GM19328 (cell line): ENCODE results near the gene SP5.
"Not testable (repeated sequence)": the region's sequence is repeated elsewhere in the genome, so short reads cannot be mapped to it uniquely, and the experiment has no call there.

Experiments used
- ATAC-seq: cut with Tn5 transposase; IDR thresholded peaks from one replicate; pipeline ENCODE4 v1.9.1; 2021; ENCODE audit warnings: mild to moderate bottlenecking, moderate library complexity; ENCODE audit not compliant: unreplicated experiment

Gene SP5

DNA sequence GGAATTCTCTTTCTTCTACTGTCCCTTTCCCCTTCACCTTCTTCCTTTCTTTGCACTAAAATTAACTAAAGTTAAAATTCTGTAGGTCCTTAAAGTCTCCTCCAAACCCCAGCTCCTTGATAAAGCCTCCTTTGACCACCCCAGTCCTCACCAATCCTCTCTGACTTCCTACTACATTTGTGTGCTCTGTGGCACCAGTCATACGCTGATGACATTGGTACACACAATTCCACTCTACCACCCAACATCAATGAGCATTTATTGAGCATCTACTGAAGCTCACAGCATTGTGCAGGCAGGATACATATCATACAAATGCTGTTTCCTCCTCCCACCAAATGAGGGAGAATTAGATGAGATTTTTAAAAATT, 4.5 kb upstream of the SP5 start:
- no peak for ATAC-seq

DNA sequence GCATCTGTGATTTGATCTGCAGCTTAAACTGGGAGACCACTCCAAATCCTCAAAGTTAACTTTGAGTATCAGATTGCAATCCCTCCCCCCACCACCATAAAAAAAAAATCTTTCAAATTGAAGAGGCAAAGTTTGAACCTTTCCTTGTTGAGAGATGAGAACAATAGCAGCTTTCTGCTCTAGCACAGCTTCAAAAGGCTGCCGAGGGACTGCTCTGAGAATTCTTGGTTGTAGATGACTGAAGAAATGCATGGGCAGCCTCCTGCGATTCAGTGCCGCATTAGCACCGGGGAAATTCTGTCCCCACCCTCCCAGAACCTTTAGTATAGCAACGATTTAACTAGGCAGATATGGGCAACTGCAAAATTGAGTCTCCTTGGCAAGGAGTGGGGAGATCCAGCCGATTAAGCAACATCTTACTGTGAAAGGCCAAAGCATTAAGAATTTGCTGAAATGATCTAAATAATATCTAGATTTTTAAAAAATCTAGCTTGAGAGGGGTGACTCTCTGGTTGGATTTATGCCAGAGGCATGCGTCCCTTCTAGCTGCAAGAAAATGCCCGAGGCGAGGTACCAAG, 3.9 kb upstream of the SP5 start:
- no peak for ATAC-seq

DNA sequence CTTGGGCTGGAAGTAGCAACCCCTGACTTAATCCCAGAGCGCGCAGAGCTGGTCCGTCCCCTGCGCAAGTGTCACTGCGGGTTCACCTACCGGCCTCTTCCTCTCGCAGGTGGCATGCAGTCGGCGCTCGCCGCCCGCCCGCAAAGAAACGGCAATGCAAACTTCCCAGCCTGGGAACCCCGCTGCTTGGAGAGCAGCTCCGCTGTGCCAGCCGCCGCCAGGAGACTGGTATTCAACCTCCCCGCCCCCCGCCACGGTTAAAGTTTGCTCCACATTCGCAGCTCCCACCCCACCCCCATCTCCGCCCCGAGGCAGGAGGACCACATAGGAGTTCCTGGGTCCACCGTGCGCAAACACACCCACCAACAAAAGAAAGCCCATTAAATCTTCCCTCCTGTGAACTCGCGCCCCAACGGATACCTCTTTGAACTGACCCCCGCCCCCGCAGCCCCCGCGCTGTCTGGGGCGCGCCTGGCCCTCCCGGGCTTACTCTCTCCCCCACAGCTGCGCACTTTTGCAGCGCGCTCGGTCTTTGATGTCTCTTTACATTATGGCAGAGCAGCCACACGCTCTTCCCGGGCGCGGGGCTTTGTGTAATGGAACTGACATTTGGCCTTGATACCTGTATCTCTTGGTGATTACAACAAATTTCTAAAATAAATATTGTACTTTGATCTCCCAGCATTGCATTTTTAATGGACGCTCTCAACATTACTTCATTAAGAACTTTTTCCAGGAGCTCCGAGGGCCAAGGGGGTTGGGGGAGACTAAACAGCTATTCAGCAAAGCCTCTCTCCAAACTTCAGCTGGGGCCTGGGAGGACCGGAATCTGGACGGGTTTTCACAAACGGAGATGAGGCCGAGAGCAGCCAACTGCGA, 3.1 kb upstream of the SP5 start:
- no peak for ATAC-seq

DNA sequence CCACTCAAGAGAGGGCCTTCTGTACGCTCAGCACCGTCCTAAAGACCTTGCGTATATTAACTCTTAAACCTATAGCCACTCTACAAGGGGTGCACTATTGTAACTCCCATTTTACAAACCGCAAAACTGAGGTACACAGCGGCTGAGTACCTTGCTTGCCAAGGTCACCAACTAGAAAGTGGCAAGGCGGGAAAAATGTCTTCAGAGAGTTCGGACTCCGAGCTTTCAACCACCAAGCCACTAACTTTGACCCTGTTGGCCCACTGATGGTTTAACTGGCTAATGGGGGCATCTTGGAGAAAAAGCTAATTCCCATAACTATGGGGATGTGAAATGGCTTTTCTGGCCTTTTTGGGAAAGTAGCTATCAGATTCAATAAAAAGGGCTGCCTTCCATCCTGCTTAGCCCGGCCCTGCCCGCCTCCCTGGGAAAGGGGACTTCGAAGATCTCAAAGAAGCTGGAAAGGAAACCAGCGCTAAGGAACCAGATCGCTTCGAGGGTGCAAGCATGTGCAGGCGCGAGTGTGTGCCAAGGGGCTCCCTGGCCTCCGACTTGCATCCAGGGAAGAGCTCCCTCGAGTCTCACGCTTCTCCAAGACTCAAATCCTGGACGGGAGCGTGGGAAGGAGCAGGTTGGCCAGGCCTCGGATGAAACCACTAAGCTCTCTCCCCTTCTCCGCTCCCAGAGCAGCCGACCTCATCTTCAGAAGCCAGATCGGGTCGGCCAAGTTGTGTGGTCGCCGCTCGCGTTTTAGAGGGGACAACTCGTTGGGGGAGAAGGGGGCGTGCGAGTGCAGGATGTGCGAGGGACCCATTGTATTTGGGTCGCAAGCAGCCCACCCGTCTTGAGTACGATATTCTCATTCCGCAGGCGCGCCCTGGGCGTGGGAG, 2.2 kb upstream of the SP5 start:
- no peak for ATAC-seq

DNA sequence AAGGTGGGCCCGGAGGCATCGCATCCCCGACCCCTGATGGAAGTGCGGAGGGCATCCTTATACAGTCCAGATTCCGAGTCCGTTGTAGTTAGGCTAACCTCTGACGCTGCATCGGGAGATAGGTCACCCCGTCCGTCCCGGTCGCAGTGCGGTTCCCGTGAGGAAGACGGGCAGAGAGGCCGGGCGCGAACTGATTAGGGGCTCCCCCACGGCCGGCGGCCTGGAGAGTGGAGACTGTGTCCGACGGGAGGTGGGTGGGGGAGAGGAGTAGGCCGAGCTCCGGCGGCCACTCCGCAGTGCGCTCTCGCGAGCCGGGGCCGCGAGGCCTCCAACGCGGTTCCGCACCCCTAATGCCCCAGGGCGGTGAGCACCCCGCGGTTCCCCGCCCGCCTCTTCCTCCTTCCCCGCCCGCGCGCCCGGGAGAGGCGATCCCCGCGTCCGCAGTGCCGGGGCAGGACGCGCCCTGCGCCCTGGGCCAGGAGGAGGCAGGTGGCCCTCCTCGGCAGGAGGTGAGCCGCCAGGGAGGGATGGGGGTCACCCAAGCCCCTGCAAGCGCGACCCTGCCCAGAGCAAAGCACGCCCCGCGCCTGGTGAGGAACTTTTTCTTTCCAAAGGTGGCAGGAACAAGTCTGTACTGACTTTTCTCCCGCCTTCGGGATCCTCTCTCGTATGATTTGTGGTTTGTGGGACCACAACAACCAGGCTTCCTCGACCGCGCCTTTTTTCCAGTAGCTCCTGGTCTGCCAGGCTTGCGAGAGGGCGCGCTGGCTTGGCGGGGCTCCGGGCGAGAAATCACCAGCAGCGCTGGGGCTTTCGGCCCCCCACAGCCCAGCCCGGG, 1.4 kb upstream of the SP5 start:
- ATAC-seq: no peak

DNA sequence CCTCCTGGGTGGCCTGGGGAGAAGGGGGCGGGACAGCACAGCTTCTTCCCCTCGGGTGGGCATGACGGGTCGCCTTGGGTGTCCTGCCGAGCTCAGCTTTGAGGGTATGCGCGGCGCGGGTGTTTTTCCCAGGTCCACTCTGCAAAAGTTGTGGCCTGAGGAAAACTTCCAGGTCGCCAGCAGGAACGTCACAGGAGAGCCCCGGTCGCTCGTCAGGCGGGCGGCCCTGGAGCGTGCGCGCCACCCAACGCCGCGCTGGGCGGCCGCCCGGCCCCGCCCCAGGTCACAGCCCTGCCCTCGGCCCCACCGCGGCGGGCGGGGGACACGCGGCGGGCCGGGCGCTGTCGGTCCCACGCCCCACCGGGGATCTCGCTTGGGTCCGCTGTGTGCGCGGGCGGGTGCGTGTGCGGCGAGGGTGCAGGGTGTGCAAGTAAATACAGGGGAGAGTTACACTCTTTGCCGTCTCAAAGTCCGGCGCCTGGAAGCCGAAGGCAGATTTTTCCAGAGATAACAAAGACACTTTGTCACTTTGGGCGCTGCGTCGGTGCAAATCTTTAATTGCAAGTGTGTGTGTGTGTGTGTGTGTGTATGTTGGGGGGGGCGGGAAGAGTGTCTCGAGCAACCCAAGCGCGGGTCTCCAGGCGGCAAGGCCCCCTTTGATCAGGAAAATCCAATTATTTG, 616 bp upstream of the SP5 start:
- no peak for ATAC-seq

DNA sequence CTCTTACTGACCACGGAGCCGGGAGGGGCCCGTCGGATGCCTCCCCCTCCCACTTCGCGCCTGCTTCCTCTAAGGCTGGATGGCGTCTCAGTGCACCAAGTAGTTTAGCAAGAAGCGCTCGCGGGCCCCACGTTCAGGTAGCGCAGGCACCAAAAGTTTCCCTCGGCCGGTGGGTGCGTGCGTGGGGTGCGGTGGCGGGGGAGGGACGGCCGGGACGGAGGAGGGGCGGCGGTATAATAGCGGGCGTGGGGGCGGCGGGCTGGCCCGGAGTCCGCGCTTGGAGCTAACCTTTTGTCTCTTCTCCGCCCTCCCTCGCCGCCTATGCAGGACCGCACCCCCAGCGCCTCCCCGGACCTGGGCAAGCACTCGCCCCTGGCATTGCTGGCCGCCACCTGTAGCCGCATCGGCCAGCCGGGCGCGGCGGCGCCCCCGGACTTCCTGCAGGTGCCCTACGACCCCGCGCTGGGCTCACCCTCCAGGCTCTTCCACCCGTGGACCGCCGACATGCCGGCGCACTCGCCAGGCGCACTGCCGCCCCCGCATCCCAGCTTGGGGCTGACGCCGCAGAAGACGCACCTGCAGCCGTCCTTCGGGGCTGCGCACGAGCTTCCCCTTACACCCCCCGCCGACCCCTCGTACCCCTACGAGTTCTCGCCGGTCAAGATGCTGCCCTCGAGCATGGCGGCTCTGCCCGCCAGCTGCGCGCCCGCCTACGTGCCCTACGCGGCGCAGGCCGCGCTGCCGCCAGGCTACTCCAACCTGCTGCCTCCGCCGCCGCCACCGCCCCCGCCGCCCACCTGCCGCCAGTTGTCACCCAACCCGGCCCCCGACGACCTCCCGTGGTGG, 1.0 kb downstream of the SP5 start:
- ATAC-seq: no peak

DNA sequence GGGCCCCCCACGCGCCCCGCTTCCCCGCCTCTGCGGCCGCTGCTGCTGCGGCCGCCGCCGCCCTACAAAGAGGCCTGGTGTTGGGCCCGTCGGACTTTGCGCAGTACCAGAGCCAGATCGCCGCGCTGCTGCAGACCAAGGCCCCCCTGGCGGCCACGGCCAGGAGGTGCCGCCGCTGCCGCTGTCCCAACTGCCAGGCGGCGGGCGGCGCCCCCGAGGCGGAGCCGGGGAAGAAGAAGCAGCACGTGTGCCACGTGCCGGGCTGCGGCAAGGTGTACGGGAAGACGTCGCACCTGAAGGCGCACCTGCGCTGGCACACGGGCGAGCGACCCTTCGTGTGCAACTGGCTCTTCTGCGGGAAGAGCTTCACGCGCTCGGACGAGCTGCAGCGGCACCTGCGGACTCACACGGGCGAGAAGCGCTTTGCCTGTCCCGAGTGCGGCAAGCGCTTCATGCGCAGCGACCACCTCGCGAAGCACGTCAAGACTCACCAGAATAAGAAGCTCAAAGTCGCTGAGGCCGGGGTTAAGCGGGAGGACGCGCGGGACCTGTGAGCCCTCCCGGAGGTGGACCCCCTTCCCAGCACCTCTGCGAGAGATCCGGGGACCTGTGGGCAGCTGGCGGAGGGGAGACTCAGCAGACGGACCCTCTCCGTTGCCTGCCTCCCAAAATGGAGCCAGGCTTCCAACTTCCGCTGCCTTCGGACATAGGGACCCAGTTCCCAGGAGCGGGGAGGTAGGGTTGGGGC, 1.9 kb downstream of the SP5 start:
- ATAC-seq: no peak

DNA sequence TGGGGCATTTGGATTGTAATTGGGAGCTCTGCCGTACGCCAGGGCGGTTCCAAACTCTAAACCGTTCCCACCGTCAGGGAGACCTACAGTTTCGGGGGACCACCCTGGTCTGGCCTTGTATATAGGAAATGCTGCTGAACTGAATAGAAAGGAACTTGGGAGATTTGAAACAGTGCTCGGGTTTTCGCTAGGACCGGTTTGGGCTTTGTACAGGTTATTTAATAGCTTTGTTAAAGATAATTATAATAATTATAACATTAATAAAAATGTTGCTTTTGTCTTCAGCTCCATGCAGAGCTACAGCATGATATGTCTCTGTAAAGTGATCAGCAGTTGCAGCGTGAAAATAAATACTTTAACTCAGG, 2.4 kb downstream of the SP5 start:
- no peak for ATAC-seq

DNA sequence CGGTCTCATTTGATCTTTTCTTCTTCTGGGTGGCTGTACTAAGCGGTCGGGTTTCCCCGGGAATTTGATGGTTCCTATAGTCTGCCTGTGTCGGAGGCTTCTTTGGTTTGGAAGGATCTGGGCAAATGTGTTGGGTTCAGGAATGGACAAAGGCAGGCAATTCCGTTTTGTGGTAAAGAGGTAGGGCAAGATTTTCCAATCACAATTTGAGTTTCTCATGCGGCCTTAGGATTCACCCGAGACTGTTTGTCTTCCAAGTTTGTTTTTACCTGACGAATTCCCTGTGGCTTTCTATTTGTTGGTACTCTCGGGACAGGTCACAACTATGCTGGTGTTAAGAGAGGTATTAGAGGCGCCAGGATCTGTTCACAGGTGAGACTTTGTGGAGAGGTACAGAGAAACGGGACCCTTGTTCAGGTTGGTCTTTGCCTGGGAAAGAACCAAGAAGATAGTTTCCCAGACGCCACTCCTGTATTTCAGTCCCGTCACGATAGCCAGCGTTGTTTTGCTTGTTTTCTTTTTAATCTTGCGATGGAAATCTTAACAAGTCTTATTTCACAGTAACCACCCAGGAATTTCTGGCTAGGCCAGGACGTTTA, 3.0 kb downstream of the SP5 start:
- ATAC-seq: no peak

DNA sequence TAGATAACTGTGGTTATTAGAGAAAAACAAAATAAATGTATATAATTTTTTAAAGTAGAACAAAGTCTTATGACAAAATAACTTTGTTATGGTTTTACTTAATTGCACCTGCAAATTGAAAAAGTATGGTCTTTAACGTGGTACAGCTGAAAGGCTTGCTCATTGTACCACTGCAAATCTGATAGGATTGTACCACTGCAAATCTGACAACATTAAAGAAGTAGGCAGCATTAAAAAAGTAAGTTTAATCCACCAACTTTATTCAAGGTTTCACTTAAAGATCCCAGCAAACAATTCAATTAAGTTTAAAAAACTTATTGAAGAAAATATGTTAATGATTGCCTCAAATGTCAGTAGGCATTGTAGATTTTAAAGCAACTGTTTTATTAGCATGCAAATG, 4.7 kb downstream of the SP5 start:
- no peak for ATAC-seq

DNA sequence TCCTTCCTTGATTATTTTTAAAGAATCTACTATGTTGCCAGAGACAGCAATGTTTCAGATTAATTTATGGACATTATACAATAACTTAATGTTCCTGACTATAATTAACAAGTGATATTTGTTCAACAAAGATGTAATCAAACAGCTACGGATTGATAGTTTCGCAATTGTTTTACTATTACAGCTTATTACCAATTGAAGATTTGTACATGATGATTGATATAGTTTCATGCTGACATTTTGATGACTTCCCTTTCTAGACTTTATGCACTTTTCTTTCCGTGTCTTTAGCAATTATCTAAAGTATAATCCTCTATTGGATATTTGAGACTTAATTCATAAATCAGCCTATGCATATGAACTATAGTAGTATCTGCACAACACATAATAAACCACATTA, 6.5 kb downstream of the SP5 start:
- no peak for ATAC-seq

DNA sequence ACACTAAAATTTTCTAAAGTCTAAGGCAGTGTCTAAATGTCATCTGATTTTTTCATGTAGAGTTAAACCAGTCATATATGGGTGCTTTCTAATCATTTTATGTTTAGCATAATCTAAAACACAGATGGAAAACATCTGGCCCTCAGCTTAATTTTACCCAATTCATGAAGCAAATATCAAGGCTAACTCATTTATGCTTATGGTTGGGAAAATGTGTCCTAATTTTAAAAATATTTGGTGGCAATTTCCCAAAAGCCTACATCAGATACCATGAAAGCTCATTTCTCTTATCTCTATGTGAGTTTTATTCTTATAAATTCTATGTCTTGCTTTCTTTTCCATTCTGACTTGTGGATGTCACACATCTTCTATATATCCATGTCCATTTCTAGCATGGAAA, 7.2 kb downstream of the SP5 start:
- no peak for ATAC-seq

DNA sequence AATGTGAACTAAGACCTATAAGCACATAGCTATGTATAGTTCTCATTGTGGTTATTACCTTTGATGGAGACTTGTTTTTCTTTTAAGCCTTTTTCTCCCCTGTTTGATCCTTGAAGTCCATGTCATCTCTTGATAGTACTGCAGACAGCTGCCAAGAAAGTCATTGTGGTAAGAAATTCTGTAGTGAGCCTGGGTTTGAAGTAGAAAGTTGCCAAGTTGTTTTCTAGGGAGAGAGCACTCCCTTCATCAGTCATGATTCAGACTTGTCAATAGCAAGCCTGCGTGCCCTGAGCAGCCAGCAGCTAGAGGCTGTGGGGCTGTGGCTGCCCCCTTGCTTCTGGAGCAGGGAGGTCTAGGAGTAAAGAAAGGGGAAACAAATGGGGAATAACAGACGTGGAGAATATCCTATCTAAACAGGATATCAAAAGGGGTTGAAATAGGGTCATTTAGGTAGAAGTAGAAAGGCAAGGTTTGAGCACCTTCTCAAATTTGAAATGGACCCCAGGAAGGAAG, 8.4 kb downstream of the SP5 start:
- ATAC-seq: no peak

DNA sequence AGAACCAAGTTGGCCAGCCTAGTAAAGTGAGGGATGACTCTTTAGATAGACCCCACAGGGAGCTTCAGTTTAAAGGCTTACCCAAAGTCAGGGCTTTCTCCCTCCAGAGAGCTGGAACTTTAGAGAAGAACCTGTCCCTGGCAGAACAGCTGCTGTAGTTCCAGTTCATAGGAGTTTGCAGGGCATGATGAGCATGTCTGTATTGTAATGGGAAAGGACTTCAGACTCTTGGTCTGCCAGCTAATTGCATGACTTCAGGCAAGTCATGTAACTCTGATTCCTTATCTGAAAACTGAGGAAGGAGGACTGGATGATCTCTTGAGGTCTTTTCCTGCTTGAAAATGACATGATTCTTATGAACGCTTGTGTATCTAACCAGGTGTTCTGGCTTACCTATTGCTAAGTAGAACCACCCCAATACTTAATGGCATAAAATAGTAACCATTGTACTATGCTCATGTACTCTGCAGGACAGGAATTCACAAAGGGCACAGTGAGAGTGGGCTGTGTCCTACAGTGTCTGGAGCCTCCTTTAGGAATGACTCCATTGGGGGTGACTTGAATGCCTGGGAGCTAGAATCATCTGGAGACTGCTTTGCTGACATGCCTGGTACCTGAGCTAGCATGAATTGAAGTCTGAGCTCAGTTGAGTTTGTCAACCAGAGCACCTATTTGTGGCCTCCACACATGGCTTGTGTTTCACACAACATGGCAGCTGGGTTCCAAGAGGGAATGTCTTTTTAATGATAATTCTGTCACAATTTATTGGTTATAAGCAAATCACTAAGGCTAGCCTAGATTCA, 18.9 kb downstream of the SP5 start:
- ATAC-seq: no peak

DNA sequence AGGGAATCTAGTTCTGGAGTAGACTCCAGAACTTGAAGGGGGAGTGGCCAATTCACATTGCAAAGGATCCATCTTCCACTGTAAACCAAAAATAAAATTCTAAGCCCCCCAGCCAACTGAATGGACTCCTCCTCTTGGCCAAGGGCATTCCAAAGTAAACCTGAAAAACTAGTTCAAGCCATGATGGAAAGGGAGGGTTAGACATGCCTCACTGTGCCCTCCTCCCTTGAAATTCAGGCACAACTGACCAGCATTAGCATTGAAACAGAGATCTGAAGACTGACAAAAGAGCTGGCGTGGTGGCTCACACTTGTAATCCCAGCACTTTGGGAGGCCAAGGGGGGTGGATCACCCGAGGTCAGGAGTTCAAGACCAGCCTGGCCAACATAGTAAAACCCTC, 19.5 kb downstream of the SP5 start:
- not testable (repeated sequence) for ATAC-seq

DNA sequence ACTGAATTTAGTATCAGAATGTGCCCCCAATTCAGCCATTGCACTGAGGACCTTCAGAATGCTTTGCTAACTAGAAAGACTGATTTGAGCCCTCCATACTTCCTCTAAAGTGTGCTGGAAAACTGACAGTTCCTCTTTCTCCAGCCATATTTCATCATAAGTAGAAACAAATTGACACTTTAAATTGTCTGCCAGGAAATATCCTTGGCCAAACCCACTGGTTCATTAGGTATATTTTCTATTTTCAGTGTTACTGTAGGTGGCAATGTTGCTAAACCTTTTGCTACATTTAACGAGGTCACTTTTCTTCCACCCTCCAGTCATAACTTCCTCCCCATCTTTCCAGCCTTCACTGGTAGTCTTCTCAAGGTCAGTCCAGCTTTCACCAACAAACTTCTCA, 21.5 kb downstream of the SP5 start:
- no peak for ATAC-seq
